Ishikawa (cell line): ENCODE results near the gene MLLT10.

Experiments used
- CREB1 ChIP-seq: IDR thresholded peaks from 2 replicates; pipeline ENCODE4 v1.6.1; 2012; ENCODE audit warnings: low read depth
- EP300 ChIP-seq: IDR thresholded peaks from 2 replicates; pipeline ENCODE4 v1.6.1; 2012; ENCODE audit warnings: borderline replicate concordance
- RAD21 ChIP-seq: IDR thresholded peaks from 2 replicates; pipeline ENCODE4 v1.6.1; 2012; ENCODE audit warnings: low read depth
- TEAD4 ChIP-seq: IDR thresholded peaks from 2 replicates; pipeline ENCODE4 v1.6.1; 2012
- TF ChIP-seq, protein P1 (sequence below): IDR thresholded peaks from 2 replicates; pipeline ENCODE4 v1.6.1; 2012; ENCODE audit warnings: low read depth, mild to moderate bottlenecking

DNA sequence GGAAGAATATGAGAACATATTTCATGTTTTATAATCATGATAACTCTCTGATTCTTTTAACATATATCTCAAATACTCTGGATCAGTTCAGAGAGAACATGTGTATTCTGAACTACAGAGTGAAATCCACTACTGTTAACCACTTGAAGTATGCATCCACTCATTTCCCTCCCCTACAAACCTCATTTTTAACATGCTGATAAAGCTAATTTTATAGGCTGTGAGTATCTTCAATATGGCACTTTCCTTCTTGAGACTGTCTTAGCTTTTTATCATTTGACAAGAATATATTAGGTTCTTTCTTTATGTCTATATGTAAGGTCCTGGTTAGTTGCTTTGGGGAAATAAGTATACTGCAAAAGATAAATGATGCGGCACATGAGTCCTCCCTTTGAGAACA lies 154.8 kb downstream of the MLLT10 start:
- TF ChIP-seq, protein P1, sequence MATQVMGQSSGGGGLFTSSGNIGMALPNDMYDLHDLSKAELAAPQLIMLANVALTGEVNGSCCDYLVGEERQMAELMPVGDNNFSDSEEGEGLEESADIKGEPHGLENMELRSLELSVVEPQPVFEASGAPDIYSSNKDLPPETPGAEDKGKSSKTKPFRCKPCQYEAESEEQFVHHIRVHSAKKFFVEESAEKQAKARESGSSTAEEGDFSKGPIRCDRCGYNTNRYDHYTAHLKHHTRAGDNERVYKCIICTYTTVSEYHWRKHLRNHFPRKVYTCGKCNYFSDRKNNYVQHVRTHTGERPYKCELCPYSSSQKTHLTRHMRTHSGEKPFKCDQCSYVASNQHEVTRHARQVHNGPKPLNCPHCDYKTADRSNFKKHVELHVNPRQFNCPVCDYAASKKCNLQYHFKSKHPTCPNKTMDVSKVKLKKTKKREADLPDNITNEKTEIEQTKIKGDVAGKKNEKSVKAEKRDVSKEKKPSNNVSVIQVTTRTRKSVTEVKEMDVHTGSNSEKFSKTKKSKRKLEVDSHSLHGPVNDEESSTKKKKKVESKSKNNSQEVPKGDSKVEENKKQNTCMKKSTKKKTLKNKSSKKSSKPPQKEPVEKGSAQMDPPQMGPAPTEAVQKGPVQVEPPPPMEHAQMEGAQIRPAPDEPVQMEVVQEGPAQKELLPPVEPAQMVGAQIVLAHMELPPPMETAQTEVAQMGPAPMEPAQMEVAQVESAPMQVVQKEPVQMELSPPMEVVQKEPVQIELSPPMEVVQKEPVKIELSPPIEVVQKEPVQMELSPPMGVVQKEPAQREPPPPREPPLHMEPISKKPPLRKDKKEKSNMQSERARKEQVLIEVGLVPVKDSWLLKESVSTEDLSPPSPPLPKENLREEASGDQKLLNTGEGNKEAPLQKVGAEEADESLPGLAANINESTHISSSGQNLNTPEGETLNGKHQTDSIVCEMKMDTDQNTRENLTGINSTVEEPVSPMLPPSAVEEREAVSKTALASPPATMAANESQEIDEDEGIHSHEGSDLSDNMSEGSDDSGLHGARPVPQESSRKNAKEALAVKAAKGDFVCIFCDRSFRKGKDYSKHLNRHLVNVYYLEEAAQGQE = no peak
- TF ChIP-seq RAD21 (no peak), TEAD4 (no peak), EP300 (no peak), CREB1 (no peak)
